Measurements from ENCODE around the gene MTUS2.

MTUS2 gene

GRCh38 chr13:29519921-29520320 is 699.8 kb downstream of the MTUS2 start:
- TF ChIP-seq CTCF (IDR thresholded peaks at IDR 0.05; ENCODE audit: extremely low read depth, missing control alignments): no peak
- no peak for DNase-seq (ENCODE audit: low spot score)

GRCh38 chr13:29520671-29521070 is 700.5 kb downstream of the MTUS2 start:
- TF ChIP-seq CTCF (IDR thresholded peaks at IDR 0.05; ENCODE audit: extremely low read depth, missing control alignments): no peak
- DNase-seq (ENCODE audit: low spot score): no peak

GRCh38 chr13:29521336-29521735 is 701.2 kb downstream of the MTUS2 start:
- TF ChIP-seq CTCF (IDR thresholded peaks at IDR 0.05; ENCODE audit: extremely low read depth, missing control alignments): no peak
- DNase-seq (ENCODE audit: low spot score): no peak

GRCh38 chr13:29522044-29522685 is 702.0 kb downstream of the MTUS2 start:
- TF ChIP-seq CTCF (IDR thresholded peaks at IDR 0.05; ENCODE audit: extremely low read depth, missing control alignments): no peak
- DNase-seq (ENCODE audit: low spot score): no peak

- no peak for TF ChIP-seq CTCF (IDR thresholded peaks at IDR 0.05; ENCODE audit: extremely low read depth, missing control alignments)
- DNase-seq (ENCODE audit: low spot score): no peak
These were observed 703.2 kb downstream of the MTUS2 start for GRCh38 chr13:29523199-29523961.

GRCh38 chr13:29524176-29524575 is 704.0 kb downstream of the MTUS2 start:
- TF ChIP-seq CTCF (IDR thresholded peaks at IDR 0.05; ENCODE audit: extremely low read depth, missing control alignments): no peak
- DNase-seq (ENCODE audit: low spot score): no peak

GRCh38 chr13:29524641-29525040 is 704.5 kb downstream of the MTUS2 start:
- no peak for TF ChIP-seq CTCF (IDR thresholded peaks at IDR 0.05; ENCODE audit: extremely low read depth, missing control alignments)
- no peak for DNase-seq (ENCODE audit: low spot score)
